Tibial artery (tissue), 4 donors: ENCODE measurements around the gene HIPK2.

ENCODE experiments used
- DNase-seq, 2 donors: peaks; one replicate each; pipeline ENCODE4 v3.0.0-alpha.2; 2019
- H3K27ac ChIP-seq, 2 donors: fragments of 200-600 bp; sonication (generic) in 1 of 2; 1 replicate in 1 of 2; 2 replicates in 1 of 2; pipeline ENCODE4 v1.5.1; 2018 to 2019; ENCODE audit warnings: mild to moderate bottlenecking in 1 of 2
- H3K27me3 ChIP-seq, 2 donors: fragments of 200-600 bp; sonication (generic) in 1 of 2; one replicate each; pipeline versions ENCODE4 v1.5.1 to v1.6.0; 2016 to 2019
- H3K36me3 ChIP-seq, 3 donors: fragments of 200-600 bp; sonication (generic) in 2 of 3; one replicate each; pipeline ENCODE4 v1.5.1; 2016 to 2019; ENCODE audit warnings: mild to moderate bottlenecking in 2 of 3
- H3K4me1 ChIP-seq, 4 donors: fragments of 200-600 bp; sonication (generic) in 2 of 4; 1 replicate in 3 of 4; 2 replicates in 1 of 4; pipeline ENCODE4 v1.5.1; 2016 to 2019
- H3K4me3 ChIP-seq, 2 donors: fragments of 200-600 bp; sonication (generic) in 1 of 2; 1 replicate in 1 of 2; 2 replicates in 1 of 2; pipeline ENCODE4 v1.5.1; 2018 to 2019; ENCODE audit warnings: mild to moderate bottlenecking in 2 of 2
- H3K9me3 ChIP-seq, 3 donors: fragments of 200-600 bp; sonication (generic) in 1 of 3; one replicate each; pipeline ENCODE4 v1.5.1; 2016 to 2019
- intact Hi-C: fragments of 100-400 bp; cut with DNase I; formaldehyde crosslinking; loops from one replicate; pipeline ENCODE4 v1.15.0; 2023; ENCODE audit warnings: low total_unique reads
- TF ChIP-seq, protein P1 (sequence below), 2 experiments: fragments of 200-600 bp in 1 of 2; fragments of 450-650 bp in 1 of 2; IDR thresholded peaks; one replicate each; pipeline ENCODE4 v1.5.1; 2017 to 2019; ENCODE audit warnings: antibody characterized with exemption in 2 of 2, mild to moderate bottlenecking in 1 of 2, moderate library complexity in 1 of 2

The HIPK2 gene

DNA sequence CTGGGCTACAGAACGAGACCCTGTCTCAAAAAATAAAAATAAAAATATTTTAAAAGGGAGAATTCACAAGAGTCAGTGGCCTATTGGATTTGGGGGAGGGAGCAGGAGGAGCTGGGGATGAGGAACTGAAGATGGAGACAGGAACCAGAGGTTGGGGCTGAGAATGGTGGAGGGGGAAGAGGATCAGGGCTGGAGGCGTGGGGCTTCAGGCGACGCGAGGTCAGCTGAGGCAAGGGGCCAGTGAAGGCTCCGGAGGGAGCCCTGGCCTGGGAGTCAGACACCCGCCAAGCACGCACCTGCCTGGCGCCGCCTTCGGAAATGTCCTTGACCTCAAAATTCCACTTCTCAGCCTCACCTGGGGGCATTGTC lies 255.0 kb downstream of the HIPK2 start:
- Histone ChIP-seq H3K4me3 (no peak overlapping the region), H3K9me3 (no peaks in the 10 kb centered on the region), H3K27ac (no peak overlapping the region), H3K27me3 (peaks cover 0 to 51% of the 10 kb centered on the region in 2 donors), H3K4me1 (peaks cover 0 to 11% (median 1%) of the 10 kb centered on the region in 4 donors), H3K36me3 (no peaks in the 10 kb centered on the region)
- TF ChIP-seq, protein P1, sequence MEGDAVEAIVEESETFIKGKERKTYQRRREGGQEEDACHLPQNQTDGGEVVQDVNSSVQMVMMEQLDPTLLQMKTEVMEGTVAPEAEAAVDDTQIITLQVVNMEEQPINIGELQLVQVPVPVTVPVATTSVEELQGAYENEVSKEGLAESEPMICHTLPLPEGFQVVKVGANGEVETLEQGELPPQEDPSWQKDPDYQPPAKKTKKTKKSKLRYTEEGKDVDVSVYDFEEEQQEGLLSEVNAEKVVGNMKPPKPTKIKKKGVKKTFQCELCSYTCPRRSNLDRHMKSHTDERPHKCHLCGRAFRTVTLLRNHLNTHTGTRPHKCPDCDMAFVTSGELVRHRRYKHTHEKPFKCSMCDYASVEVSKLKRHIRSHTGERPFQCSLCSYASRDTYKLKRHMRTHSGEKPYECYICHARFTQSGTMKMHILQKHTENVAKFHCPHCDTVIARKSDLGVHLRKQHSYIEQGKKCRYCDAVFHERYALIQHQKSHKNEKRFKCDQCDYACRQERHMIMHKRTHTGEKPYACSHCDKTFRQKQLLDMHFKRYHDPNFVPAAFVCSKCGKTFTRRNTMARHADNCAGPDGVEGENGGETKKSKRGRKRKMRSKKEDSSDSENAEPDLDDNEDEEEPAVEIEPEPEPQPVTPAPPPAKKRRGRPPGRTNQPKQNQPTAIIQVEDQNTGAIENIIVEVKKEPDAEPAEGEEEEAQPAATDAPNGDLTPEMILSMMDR (IDR thresholded peaks at IDR 0.05), result no peak
- DNase-seq, result no peak
- intact Hi-C loops, result no loop called here

DNA sequence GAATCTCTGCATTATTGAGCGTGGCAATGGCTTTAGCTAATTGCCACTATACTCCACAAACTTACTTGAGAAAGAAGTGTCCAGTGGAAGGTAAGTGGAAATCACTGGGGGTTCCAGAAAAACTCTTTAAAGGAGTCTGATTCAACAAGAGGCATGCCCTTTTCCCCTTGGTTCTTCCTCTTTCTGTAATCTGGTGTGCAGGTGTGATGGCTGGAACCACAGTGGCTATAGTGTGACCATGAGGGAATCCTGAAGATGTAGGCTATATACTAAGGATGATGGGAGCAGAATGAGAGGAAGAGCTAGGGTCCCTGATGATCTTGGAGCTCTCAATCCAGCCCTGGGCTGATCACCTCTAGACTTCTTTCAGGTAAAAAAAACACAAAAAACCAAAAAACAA lies 256.4 kb downstream of the HIPK2 start:
- TF ChIP-seq, protein P1 (IDR thresholded peaks at IDR 0.05), result no peak

DNA sequence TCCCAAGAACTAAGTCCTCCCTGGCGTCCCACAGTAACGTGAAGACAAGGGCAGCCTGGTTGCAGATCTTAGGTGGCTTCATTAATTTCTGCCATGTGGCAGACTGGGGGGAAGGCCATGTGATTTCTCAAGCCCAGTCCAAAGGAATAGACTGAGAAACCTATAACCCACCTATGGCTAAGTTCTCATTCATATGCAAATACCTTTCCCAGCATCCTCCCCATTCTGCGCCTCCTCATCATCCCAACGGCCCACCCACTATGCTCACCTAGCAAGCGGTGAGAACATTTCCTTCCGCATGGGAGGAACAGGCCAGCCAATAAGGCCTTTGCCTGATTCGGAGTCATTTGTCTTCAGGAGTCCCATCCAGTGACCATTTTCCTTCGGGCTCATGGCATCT lies 262.5 kb downstream of the HIPK2 start:
- Histone ChIP-seq H3K27ac (no peak overlapping the region), H3K9me3 (no peaks in the 10 kb centered on the region), H3K36me3 (no peaks in the 10 kb centered on the region), H3K4me1 (no peaks in the 10 kb centered on the region), H3K27me3 (peaks cover 0 to 4% of the 10 kb centered on the region in 2 donors), H3K4me3 (no peak overlapping the region)
- TF ChIP-seq, protein P1 (IDR thresholded peaks at IDR 0.05), result no peak
- intact Hi-C loops, result no loop called here
- no peak for DNase-seq

More for the DNA sequence above, 256.4 kb downstream of the HIPK2 start:
- no peak overlapping the region for H3K4me3 ChIP-seq
- no peaks in the 10 kb centered on the region for H3K9me3 ChIP-seq
- no peak overlapping the region for H3K27ac ChIP-seq
- intact Hi-C loops, result no loop called here
- no peaks in the 10 kb centered on the region for H3K36me3 ChIP-seq
- no peak for DNase-seq
- H3K27me3 ChIP-seq, result peaks cover 0 to 51% of the 10 kb centered on the region in 2 donors
- peaks cover 0 to 11% (median 1%) of the 10 kb centered on the region in 4 donors for H3K4me1 ChIP-seq
